Measurements from ENCODE around the gene MAFF. TPM values are rescaled to one million over a fixed set of nuclear protein-coding genes. Genes with fewer than 3 reads are reported as not detected.

Gene MAFF
- total RNA-seq, 2 experiments from 2014 or later = 25.6 to 27.3 TPM

DNA sequence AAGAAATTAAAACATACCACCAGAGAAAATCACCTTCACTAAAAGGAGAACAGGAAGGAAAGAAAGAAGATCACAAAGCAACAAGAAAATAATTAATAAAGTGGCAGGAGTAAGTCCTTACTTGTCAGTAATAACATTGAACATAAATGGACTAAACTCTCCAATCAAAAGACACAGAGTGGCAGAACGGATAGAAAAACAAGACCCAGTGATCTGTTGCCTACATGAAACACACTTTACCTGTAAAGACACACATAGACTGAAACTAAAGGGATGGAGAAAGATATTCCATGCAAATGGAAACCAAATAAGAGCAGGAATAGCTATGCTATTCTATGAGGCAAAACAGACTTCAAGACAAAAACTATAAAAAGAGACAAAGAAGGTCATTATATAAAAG lies 46.1 kb upstream of the MAFF start:
- Histone ChIP-seq H3K27me3 (ENCODE audit: control insufficient read depth in 1 of 2, insufficient read depth in 2 of 2, low read length in 2 of 2) (no peaks in the 10 kb centered on the region), H3K27ac (ENCODE audit: low read depth in 1 of 2, low read length in 2 of 2) (no peak overlapping the region), H3K9me3 (ENCODE audit: control insufficient read depth in 1 of 2, insufficient read depth in 1 of 2, low read length in 2 of 2) (no peaks in the 10 kb centered on the region), H3K4me1 (ENCODE audit: insufficient read depth, low read length) (no peaks in the 10 kb centered on the region), H3K36me3 (ENCODE audit: insufficient read depth, low read length) (no peaks in the 10 kb centered on the region), H3K4me3 (ENCODE audit: low read length) (no peak overlapping the region)
- Mint-ChIP-seq H3K27me3 (no peaks in the 10 kb centered on the region), H3K4me1 (ENCODE audit: low read depth) (no peaks in the 10 kb centered on the region), H3K4me3 (no peak overlapping the region), H3K9me3 (no peaks in the 10 kb centered on the region), H3K36me3 (ENCODE audit: low read depth) (peaks cover 7% of the 10 kb centered on the region), H3K27ac (no peak overlapping the region)
- DNase-seq (no peak), ATAC-seq (ENCODE audit: poor library complexity) (no peak)
- POLR2A ChIA-PET = no interaction called here
- TF ChIP-seq, protein P1, sequence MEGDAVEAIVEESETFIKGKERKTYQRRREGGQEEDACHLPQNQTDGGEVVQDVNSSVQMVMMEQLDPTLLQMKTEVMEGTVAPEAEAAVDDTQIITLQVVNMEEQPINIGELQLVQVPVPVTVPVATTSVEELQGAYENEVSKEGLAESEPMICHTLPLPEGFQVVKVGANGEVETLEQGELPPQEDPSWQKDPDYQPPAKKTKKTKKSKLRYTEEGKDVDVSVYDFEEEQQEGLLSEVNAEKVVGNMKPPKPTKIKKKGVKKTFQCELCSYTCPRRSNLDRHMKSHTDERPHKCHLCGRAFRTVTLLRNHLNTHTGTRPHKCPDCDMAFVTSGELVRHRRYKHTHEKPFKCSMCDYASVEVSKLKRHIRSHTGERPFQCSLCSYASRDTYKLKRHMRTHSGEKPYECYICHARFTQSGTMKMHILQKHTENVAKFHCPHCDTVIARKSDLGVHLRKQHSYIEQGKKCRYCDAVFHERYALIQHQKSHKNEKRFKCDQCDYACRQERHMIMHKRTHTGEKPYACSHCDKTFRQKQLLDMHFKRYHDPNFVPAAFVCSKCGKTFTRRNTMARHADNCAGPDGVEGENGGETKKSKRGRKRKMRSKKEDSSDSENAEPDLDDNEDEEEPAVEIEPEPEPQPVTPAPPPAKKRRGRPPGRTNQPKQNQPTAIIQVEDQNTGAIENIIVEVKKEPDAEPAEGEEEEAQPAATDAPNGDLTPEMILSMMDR (IDR thresholded peaks at IDR 0.05) = no peak
- intact Hi-C loops (cut with DNase I, micrococcal nuclease) = no loop called here
- CTCF ChIA-PET = no interaction called here

DNA sequence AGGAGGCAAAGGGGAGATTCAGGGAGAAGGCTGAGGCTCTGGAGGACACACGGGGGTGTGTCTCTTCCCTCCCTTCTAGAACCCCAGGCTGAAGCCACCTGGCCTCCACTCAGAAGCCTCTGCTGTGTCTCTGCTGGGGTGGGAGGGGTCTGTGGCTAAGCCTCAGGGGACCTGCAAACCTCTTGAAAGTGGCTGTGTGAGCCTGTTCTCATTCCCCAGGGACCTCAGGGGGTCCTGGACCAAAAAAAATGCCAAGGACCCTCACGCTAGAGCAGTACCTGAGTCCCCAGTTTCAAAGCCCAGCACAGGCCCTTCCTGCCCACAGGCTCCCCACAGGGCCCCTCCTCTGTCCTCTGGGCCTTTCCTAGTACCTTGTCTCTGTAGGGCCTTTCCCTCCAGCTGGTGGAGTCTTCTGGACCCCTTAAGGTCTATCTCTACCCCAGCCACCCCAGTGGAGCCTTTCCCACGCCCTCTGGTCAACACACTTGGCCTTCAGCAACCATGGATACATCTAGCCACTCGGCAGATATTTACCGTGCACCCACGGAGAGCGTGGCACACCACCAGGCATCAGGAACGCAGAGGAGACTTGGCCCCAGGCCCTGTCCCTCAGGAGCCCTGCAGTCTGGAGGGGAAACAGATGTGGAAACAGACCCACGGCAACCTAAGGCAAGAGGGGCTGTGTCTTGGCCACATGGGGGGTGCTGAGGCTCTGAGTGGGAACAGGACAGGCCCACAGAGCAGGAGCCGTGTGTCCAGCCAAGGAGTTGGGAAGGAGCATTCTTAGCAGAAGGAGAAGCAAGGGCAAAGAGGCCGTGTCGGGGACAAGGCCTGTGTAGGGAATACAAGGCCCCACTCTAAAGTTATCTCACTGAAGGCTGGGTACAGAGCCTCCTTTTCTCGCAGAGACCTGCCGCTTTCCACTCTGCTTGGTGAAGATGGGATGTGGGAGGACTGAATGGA lies 38.6 kb upstream of the MAFF start:
- H3K4me1 Mint-ChIP-seq (ENCODE audit: low read depth) = peaks cover 11% of the 10 kb centered on the region
- no peaks in the 10 kb centered on the region for H3K27me3 Mint-ChIP-seq
- no peak overlapping the region for H3K4me3 ChIP-seq (ENCODE audit: low read length)
- ATAC-seq (ENCODE audit: poor library complexity) (no peak), DNase-seq (no peak)
- H3K27ac Mint-ChIP-seq = no peak overlapping the region
- no peak overlapping the region for H3K27ac ChIP-seq (ENCODE audit: low read depth in 1 of 2, low read length in 2 of 2)
- peaks cover 30% of the 10 kb centered on the region for H3K36me3 ChIP-seq (ENCODE audit: insufficient read depth, low read length)
- CTCF ChIA-PET = no interaction called here
- H3K9me3 Mint-ChIP-seq = no peaks in the 10 kb centered on the region
- intact Hi-C loops (cut with DNase I, micrococcal nuclease) = no loop called here
- no peak overlapping the region for H3K4me3 Mint-ChIP-seq
- H3K4me1 ChIP-seq (ENCODE audit: insufficient read depth, low read length) = no peaks in the 10 kb centered on the region
- H3K36me3 Mint-ChIP-seq (ENCODE audit: low read depth) = peaks cover 48% of the 10 kb centered on the region
- POLR2A ChIA-PET = no interaction called here
- TF ChIP-seq, protein P1 (IDR thresholded peaks at IDR 0.05) = no peak
- H3K9me3 ChIP-seq (ENCODE audit: control insufficient read depth in 1 of 2, insufficient read depth in 1 of 2, low read length in 2 of 2) = no peaks in the 10 kb centered on the region
- no peaks in the 10 kb centered on the region for H3K27me3 ChIP-seq (ENCODE audit: control insufficient read depth in 1 of 2, insufficient read depth in 2 of 2, low read length in 2 of 2)

DNA sequence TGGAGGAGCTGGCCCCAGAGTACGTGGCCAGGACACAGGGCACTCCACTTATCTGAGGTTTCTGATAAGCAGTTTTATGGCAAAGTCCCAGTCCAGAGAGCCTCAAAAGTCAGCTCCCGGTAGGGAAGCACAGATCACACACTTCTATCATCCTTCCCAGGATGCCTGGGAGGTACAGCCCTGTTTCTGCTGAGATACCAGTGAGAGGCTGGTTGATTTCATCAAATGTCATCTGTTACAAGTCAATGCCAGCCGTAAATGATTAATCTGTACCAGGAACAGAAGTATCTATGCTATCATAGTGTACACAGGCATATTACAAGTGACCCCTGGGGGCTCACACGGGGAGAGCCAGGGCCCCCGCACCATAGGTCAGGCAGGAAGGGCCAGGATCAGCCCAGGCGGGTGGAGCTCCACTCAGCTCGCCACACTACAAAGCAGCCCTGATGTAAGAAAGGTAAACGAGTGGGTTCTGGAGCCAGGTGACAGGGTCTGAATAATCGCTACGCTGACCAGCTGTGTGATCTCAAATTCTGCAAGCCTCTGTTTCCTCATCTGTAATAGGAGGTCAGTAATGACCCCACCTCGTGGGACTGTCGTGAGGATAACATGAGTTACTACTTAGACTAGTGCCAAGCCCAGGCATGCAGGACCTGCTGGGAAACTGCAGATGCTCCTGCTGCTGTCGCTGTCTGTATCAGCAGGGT lies 37.8 kb upstream of the MAFF start:
- Mint-ChIP-seq H3K27me3 (no peaks in the 10 kb centered on the region), H3K4me1 (ENCODE audit: low read depth) (peaks cover 11% of the 10 kb centered on the region), H3K9me3 (no peaks in the 10 kb centered on the region), H3K36me3 (ENCODE audit: low read depth) (peaks cover 52% of the 10 kb centered on the region), H3K4me3 (no peak overlapping the region), H3K27ac (no peak overlapping the region)
- Histone ChIP-seq H3K36me3 (ENCODE audit: insufficient read depth, low read length) (peaks cover 36% of the 10 kb centered on the region), H3K27ac (ENCODE audit: low read depth in 1 of 2, low read length in 2 of 2) (no peak overlapping the region), H3K4me1 (ENCODE audit: insufficient read depth, low read length) (no peaks in the 10 kb centered on the region), H3K4me3 (ENCODE audit: low read length) (no peak overlapping the region), H3K9me3 (ENCODE audit: control insufficient read depth in 1 of 2, insufficient read depth in 1 of 2, low read length in 2 of 2) (no peaks in the 10 kb centered on the region), H3K27me3 (ENCODE audit: control insufficient read depth in 1 of 2, insufficient read depth in 2 of 2, low read length in 2 of 2) (no peaks in the 10 kb centered on the region)
- ATAC-seq (ENCODE audit: poor library complexity) (no peak), DNase-seq (no peak)
- TF ChIP-seq, protein P1 (IDR thresholded peaks at IDR 0.05) = no peak
- POLR2A ChIA-PET = no interaction called here
- CTCF ChIA-PET = no interaction called here
- intact Hi-C loops (cut with DNase I, micrococcal nuclease) = no loop called here
